GM23248 (cell line): Measurements from ENCODE around the gene PRKCA. TPM values are rescaled to one million over a fixed set of nuclear protein-coding genes. Genes with fewer than 3 reads are reported as not detected.

Source experiments
- DNase-seq: peaks from one replicate; pipeline ENCODE4 v3.0.0-alpha.2; 2015
- H2AFZ ChIP-seq: fragments of 200-600 bp; sonication (generic); 2 replicates; pipeline ENCODE4 v1.6.1; 2016; ENCODE audit warnings: antibody characterized with exemption
- H3F3A ChIP-seq: fragments of 200-600 bp; sonication (generic); 2 replicates; pipeline ENCODE4 v1.6.1; 2016; ENCODE audit warnings: mild to moderate bottlenecking, antibody characterized with exemption, mixed run types; ENCODE audit not compliant: insufficient read depth
- H3K27ac ChIP-seq: fragments of 200-600 bp; sonication (generic); 2 replicates; pipeline ENCODE4 v1.5.1; 2016; ENCODE audit warnings: mild to moderate bottlenecking
- H3K27me3 ChIP-seq: fragments of 200-600 bp; sonication (generic); replicated peaks from 2 replicates; pipeline ENCODE4 v1.6.1; 2016; ENCODE audit warnings: mild to moderate bottlenecking; ENCODE audit not compliant: insufficient read depth
- H3K36me3 ChIP-seq: fragments of 200-600 bp; sonication (generic); 2 replicates; pipeline ENCODE4 v1.6.1; 2016; ENCODE audit warnings: low read depth, mild to moderate bottlenecking
- H3K4me1 ChIP-seq: fragments of 200-600 bp; sonication (generic); 2 replicates; pipeline ENCODE4 v1.6.1; 2016; ENCODE audit warnings: mild to moderate bottlenecking; ENCODE audit not compliant: insufficient read depth
- H3K4me2 ChIP-seq: fragments of 200-600 bp; sonication (generic); one replicate; pipeline ENCODE4 v1.6.1; 2016; ENCODE audit warnings: mild to moderate bottlenecking; ENCODE audit not compliant: unreplicated experiment
- H3K4me3 ChIP-seq: fragments of 200-600 bp; sonication (generic); 2 replicates; pipeline ENCODE4 v1.5.1; 2016; ENCODE audit warnings: mild to moderate bottlenecking
- H3K79me2 ChIP-seq: fragments of 200-600 bp; sonication (generic); 2 replicates; pipeline ENCODE4 v1.6.1; 2016; ENCODE audit warnings: mild to moderate bottlenecking; ENCODE audit not compliant: insufficient read depth
- H3K9ac ChIP-seq: fragments of 200-600 bp; sonication (generic); 2 replicates; pipeline ENCODE4 v1.6.1; 2016; ENCODE audit warnings: mild to moderate bottlenecking
- H3K9me2 ChIP-seq: fragments of 200-600 bp; sonication (generic); 2 replicates; pipeline ENCODE4 v1.6.1; 2016; ENCODE audit warnings: mixed run types, mild to moderate bottlenecking, moderate library complexity; ENCODE audit not compliant: insufficient read depth
- H3K9me3 ChIP-seq: fragments of 200-600 bp; sonication (generic); one replicate; pipeline ENCODE4 v1.6.1; 2017; ENCODE audit warnings: low read depth
- H4K20me1 ChIP-seq: fragments of 200-600 bp; sonication (generic); 2 replicates; pipeline ENCODE4 v1.6.0; 2016; ENCODE audit not compliant: insufficient read depth
- EZH2 ChIP-seq: fragments of 200-600 bp; sonication (generic); IDR thresholded peaks from 2 replicates; pipeline ENCODE4 v1.6.1; 2018; ENCODE audit warnings: antibody characterized with exemption, mild to moderate bottlenecking; ENCODE audit not compliant: insufficient read depth, poor library complexity, severe bottlenecking
- EZH2phosphoT487 ChIP-seq: fragments of 200-600 bp; sonication (generic); IDR thresholded peaks from 2 replicates; pipeline ENCODE4 v1.6.1; 2018; ENCODE audit warnings: antibody characterized with exemption, moderate library complexity, mild to moderate bottlenecking, low read depth; ENCODE audit not compliant: insufficient read depth
- WGBS, 2 experiments: methylation state at CpG; one replicate each; pipeline ENCODE4 v1.1.6; 2015 to 2017; ENCODE audit warnings: low lambda C conversion rate in 2 of 2, low coverage in 1 of 2; ENCODE audit errors: missing lambda C conversion rate in 2 of 2; 5-methylcytosine and 5-hydroxymethylcytosine counted together
- in situ Hi-C: fragments of 300-500 bp; cut with MboI; formaldehyde crosslinking; loops from 2 replicates; pipeline ENCODE4 v1.15.0; 2020
- polyA plus RNA-seq: library from polyadenylated mRNA; unstranded; fragments of >200 nt; fragmentation: Nextera tagmentation; extraction: Ambion mirVana; gene quantifications from 2 replicates; pipeline ENCODE4 v1.2.1, GENCODE V29; 2016
- total RNA-seq: library from RNA; depleted of rRNA; stranded (reverse); fragments of >200 nt; shearing (Covaris generic); gene quantifications from 2 replicates; pipeline ENCODE4 v1.2.3, GENCODE V29; 2014

Gene PRKCA
- total and polyA plus RNA-seq, 2 experiments from 2014 or later: 17.3 to 28.5 TPM

GRCh38 chr17:66273586-66273848, 28.9 kb upstream of the PRKCA start:
- H4K20me1 ChIP-seq: no peaks in the 10 kb centered on the region
- no peaks in the 10 kb centered on the region for H3K9me2 ChIP-seq
- peak overlapping the region; percentile 73 for H3K27ac ChIP-seq
- H3K36me3 ChIP-seq: no peaks in the 10 kb centered on the region
- TF ChIP-seq EZH2: no peak
- TF ChIP-seq EZH2phosphoT487: no peak
- peaks cover 45% of the 10 kb centered on the region for H3F3A ChIP-seq
- H3K9me3 ChIP-seq: no peaks in the 10 kb centered on the region
- H3K79me2 ChIP-seq: no peaks in the 10 kb centered on the region
- H3K4me2 ChIP-seq: peak overlapping the region; percentile 55
- in situ Hi-C loops: loop anchor here (25.0 kb wide), 1 partner anchor 289 kb away; no protein-coding TSS in a partner anchor
- no peak for DNase-seq
- H3K9ac ChIP-seq: no peak overlapping the region
- H3K4me3 ChIP-seq: no peak overlapping the region
- no peaks in the 10 kb centered on the region for H3K27me3 ChIP-seq
- peaks cover 29% of the 10 kb centered on the region for H3K4me1 ChIP-seq
- H2AFZ ChIP-seq: no peak overlapping the region

GRCh38 chr17:66275651-66276050, 26.8 kb upstream of the PRKCA start:
- Histone ChIP-seq H3K4me1 (peaks cover 26% of the 10 kb centered on the region), H3K9me3 (no peaks in the 10 kb centered on the region), H3K27ac (peak overlapping the region; percentile 35), H3K36me3 (no peaks in the 10 kb centered on the region), H3K9ac (no peak overlapping the region; the same call in 1 of the 2 replicates), H3K27me3 (no peaks in the 10 kb centered on the region), H4K20me1 (no peaks in the 10 kb centered on the region), H3K4me2 (peak overlapping the region; percentile 24), H3K4me3 (0 out of 2 replicates have a peak overlapping the region, but pooled peaks have one; percentile 12), H3K9me2 (no peaks in the 10 kb centered on the region), H3K79me2 (no peaks in the 10 kb centered on the region), H2AFZ (no peak overlapping the region), H3F3A (peaks cover 42% of the 10 kb centered on the region)
- WGBS, 2 experiments: 10 to 17% methylated on average over 2 to 6 of the region's 6 CpGs
- peak; percentile 98 for DNase-seq
- TF ChIP-seq EZH2 (no peak), EZH2phosphoT487 (0 out of 2 replicates have a peak, but pooled peaks have one; percentile 45)
- in situ Hi-C loops: no loop called here

- H3F3A ChIP-seq: peaks cover 42% of the 10 kb centered on the region
- H3K36me3 ChIP-seq: no peaks in the 10 kb centered on the region
- DNase-seq: peak; percentile 54
- no peaks in the 10 kb centered on the region for H3K27me3 ChIP-seq
- peak overlapping the region; percentile 35 for H3K27ac ChIP-seq
- H2AFZ ChIP-seq: no peak overlapping the region
- H3K4me3 ChIP-seq: 0 out of 2 replicates have a peak overlapping the region, but pooled peaks have one; percentile 12
- in situ Hi-C loops: no loop called here
- H3K9ac ChIP-seq: no peak overlapping the region; the same call in 1 of the 2 replicates
- no peaks in the 10 kb centered on the region for H3K9me3 ChIP-seq
- 63 to 78% methylated on average over 3 of the region's 3 CpGs for whole genome bisulfite sequencing, 2 experiments
- TF ChIP-seq EZH2phosphoT487 (no peak), EZH2 (no peak)
- peak overlapping the region; percentile 24 for H3K4me2 ChIP-seq
- peaks cover 26% of the 10 kb centered on the region for H3K4me1 ChIP-seq
- no peaks in the 10 kb centered on the region for H3K79me2 ChIP-seq
- no peaks in the 10 kb centered on the region for H4K20me1 ChIP-seq
- H3K9me2 ChIP-seq: no peaks in the 10 kb centered on the region
Observed at GRCh38 chr17:66276328-66276937, 26.0 kb upstream of the PRKCA start.

GRCh38 chr17:66277191-66277590, 25.2 kb upstream of the PRKCA start:
- Histone ChIP-seq H3K9me2 (no peaks in the 10 kb centered on the region), H3K4me2 (no peak overlapping the region), H3K36me3 (no peaks in the 10 kb centered on the region), H3F3A (peaks cover 38% of the 10 kb centered on the region), H3K27ac (no peak overlapping the region), H3K4me1 (peaks cover 26% of the 10 kb centered on the region), H3K9me3 (no peaks in the 10 kb centered on the region), H3K9ac (no peak overlapping the region), H2AFZ (no peak overlapping the region), H3K79me2 (no peaks in the 10 kb centered on the region), H4K20me1 (no peaks in the 10 kb centered on the region), H3K4me3 (no peak overlapping the region), H3K27me3 (no peaks in the 10 kb centered on the region)
- TF ChIP-seq EZH2phosphoT487: no peak
- no peak for TF ChIP-seq EZH2
- DNase-seq: no peak
- in situ Hi-C loops: no loop called here
- 96 to 100% methylated on average over 2 of the region's 2 CpGs for WGBS, 2 experiments
